T-helper 2 cell treated with Interferon-gamma antibody and Interleukin-4, amounts not matched to agents 100 ng/mL and 5 ng/mL, for 36 hours (primary cell): ENCODE results near the gene GSKIP. TPM values are rescaled to one million over a fixed set of nuclear protein-coding genes. Genes with fewer than 3 reads are reported as not detected.

Experiments used
- intact Hi-C: fragments of 100-400 bp; cut with micrococcal nuclease; formaldehyde crosslinking; loops from one replicate; pipeline ENCODE4 v1.15.1; 2023
- total RNA-seq: library from RNA; stranded (reverse); gene quantifications from 2 replicates; pipeline ENCODE4 v1.2.3, GENCODE V29; 2022

Gene GSKIP
- total RNA-seq, 1 donor from 2014 or later = 18.7 TPM

DNA sequence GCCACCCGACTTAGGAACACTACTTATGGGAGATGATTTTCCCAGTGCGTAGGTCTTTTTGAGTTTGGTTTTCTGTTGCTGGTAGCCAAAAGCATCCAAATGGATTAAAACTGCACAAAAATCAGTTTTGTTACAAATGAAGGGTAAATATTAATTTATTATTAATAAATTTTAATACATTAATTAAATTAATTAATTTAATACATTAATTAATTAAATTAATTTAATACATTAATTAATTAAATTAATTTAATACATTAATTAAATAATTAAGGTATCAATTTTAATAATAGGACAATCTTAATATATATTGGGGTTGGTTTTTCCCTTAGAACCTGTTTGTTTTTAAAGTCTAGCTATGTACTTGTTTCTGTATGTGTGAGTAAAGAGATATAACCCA lies 52.2 kb downstream of the GSKIP start:
- intact Hi-C loops = no loop called here

DNA sequence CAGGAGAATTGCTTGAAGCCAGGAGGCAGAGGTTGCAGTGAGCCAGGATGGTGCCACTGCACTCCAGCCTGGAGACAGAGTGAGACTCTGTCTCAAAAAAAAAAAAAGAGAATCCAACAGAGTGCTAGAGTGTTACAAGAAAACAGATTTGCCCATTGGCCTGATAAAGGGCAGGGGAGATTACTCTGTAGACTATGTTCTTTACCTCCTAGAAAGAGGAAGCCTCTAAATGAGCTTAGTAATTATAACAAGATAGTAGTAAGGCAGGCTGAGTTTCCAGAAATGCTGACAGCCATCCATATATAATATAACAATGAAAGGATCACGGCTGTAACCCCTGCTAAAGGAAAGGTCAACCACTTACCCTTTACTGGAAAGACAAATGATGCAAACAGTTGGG lies 53.0 kb downstream of the GSKIP start:
- intact Hi-C loops = no loop called here

DNA sequence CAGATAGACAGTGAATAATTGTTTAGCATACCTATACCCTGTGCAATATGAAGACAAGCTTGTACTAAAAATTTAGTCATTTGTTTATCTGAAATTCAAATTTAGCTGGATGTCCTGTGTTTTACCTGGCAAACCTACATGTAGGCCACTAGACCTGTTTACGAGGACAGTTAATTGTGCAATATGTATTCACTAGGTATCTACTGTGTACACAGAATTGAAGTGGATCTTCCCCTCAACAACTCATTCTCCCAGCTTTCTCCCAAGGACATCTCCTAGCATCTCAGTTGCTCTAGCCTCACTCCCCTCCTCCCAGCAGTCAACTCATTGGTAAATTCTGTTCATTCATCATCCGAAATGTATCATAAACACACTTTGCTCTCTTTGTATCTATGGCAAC lies 53.9 kb downstream of the GSKIP start:
- intact Hi-C loops = no loop called here

DNA sequence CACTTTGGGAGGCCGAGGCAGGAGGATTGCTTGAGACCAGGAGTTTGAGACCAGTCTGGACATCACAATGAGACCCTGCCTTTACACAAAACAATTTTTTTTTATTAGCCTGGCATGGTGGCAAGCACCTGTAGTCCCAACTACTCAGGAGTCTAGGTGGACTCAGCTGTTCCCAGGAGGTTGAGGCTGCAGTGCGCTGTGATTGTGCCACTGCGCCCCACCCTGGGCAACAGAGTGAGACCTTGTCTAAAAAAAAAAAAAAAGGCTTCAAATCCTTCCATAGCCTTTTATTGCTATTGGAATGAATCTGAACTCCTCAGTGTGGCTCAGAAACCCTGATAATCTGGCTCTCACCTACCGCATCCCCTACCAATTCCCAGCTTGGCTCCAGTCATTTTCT lies 54.7 kb downstream of the GSKIP start:
- intact Hi-C loops = no loop called here

DNA sequence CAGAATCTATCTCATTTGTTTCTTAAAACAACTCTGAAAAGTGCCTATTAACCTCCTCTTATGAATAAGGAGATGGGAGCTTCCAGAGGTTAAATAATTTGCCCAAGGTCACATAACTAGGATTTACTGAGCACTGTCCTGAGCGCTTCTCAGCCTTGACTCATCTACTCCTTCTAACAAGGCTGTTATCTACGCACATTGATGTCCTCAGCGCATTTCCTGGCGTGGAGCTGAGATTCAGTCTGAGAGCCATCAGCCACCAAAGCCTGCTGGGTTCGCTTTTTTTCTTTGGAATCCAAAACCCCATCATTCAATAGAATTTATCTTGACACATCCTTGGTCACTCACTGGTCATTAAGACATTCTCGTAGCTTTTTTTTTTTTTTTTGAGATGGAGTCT lies 57.9 kb downstream of the GSKIP start:
- intact Hi-C loops = loop anchor here (5.0 kb wide), 1 partner anchor 319 kb away; no protein-coding TSS in a partner anchor

DNA sequence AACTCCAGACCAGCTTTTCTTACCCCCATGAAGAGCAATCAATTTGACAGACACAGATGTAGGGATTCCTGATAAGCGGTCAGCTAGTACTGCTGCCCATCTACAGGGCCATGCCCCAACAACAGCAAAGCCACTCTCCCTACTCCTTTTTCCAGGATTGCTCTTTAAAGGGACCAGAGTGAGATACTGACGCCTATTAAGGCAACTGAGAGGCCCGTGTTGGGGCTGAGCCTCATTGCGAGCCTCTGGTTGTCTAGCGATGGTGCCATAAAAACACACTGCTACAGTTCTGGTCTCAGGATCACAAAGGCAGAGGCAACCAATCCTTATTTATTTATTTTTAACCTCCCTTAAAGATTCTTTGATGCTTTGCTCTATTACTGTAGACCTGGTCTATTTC lies 59.7 kb downstream of the GSKIP start:
- intact Hi-C loops = loop anchor here (5.0 kb wide), 1 partner anchor 321 kb away; no protein-coding TSS in a partner anchor

DNA sequence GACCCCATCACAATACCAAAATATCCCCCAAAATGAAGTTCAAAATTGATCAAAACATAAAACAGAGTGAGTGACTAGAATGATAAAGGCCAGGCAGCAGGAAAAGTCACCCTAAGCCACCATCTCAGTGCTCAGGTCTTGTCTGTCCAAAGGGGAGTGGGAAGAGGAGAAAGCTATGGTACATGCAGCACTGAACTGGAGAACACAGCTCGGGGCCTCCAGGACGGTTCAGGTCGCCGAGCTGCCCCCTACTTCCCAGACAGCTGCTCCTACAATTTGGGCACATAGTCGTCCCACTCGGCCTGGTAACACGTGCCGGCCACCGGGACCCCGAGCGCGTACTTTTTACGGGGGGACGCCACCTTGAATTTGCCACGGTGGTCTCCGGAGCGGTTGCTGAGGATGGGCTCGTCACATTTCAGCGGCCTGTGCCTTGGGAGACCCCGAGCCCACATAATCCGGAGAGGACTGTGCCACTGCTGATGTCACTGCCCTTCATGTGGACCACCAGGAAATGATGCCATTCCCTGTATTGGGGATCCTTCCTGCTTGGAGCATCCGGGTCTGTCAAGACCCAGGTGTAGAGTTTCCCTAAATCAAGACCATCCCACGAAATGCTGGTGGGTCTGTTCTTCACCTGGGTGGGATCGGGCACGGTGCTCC lies 60.3 kb downstream of the GSKIP start:
- intact Hi-C loops = loop anchor here (1.0 to 5.0 kb wide), 5 partner anchors 33 to 863 kb away; partner anchors contain the start of genes ATG2B and GSKIP

DNA sequence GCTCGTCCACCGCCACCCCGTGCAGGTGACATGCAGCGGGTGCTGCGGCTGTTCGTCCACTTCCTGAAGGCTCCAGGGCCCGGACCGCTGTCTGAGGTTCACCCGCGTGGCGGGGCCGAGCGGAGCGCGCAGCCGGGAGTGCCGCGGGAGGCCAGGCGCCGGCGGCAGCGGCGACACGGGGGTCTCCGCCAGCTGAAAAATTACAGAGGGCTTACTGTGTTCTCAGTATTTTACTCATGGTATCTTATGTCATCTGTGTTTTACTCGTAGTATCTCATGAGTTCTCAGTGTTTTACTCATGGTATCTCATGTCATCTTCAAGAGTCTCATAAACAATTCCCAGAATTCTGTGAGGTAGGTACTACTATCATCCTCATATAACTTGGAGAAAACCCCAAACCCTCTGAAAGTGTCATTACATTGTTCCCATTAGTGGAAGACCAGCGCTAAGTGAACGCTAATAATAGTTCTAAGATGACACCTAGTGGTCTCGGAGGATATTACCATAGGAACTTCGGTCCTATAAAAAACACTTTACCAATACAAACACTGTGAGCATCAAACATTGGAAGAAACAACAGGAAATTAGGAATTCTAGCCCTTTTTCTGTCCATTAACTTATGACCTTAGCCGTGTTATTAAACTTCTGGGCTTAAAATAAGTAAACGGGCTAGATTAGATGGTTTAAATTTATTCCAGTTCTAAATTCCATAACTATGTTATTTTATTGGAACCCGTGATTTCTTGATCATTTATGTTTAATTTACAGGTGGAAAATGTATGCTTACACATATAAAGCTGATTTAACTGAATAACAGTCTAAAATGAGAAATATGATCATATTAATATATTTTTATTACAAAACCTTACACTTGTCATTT lies 61.0 kb downstream of the GSKIP start:
- intact Hi-C loops = loop anchor here (1.0 to 5.0 kb wide), 5 partner anchors 34 to 864 kb away; partner anchors contain the start of genes ATG2B and GSKIP

DNA sequence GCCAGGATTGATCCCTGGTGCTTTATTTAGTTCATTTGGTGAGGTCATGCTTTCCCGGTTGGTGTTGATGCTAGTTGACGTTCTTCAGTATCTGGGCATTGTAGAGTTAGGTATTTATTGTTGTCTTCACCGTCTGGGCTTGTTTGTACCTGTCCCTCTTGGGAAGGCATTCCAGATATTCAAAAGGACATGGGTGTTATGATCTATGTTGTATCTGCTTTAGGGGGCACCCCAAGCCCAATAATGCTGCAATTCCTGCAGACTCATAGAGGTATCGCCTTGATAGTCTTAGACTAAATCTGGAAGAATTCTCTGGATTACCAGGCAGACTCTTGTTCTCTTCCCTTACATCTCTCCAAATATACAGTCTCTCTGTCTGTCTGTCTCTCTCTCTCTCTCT lies 70.7 kb downstream of the GSKIP start:
- intact Hi-C loops = no loop called here

Other genes with a start within 250 kb of the GSKIP start
- gene BDKRB2, start 158.7 kb upstream of the GSKIP start, total RNA-seq = not detected in 2 replicates
- not detected in 2 replicates for gene BDKRB1, start 107.3 kb upstream of the GSKIP start, total RNA-seq
- 18.8 and 20.3 TPM in 2 replicates for gene ATG2B, start 185 bp upstream of the GSKIP start, total RNA-seq
- gene AK7, start 28.6 kb downstream of the GSKIP start, total RNA-seq = 0.50 and 0.89 TPM in 2 replicates
- 185 and 190 TPM in 2 replicates for gene PAPOLA, start 138.9 kb downstream of the GSKIP start, total RNA-seq